Measurements from ENCODE around the gene ZDHHC7.

ZDHHC7 gene

DNA sequence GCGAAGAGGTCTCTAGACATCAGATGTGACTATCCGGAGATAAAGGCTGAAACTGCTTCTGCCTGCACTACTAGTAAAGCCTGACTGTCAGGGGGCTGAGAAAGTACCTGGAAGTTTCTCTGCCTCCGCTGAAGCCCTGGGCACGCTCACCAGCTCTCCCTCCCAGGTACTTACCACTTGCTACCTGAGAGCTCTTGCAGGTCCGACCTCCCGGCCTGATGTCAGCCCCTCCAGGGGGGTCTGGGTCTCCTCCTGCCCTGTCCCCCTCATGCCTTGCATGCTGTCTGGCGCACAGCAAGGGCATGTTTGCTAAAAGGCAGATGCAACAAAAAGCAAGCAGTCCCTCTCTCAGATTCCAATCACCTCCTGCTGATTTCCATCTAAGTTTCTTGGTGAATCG is 17.4 kb downstream of the ZDHHC7 start:
- no peak for DNase-seq (ENCODE audit: low read depth in 2 of 2)

DNA sequence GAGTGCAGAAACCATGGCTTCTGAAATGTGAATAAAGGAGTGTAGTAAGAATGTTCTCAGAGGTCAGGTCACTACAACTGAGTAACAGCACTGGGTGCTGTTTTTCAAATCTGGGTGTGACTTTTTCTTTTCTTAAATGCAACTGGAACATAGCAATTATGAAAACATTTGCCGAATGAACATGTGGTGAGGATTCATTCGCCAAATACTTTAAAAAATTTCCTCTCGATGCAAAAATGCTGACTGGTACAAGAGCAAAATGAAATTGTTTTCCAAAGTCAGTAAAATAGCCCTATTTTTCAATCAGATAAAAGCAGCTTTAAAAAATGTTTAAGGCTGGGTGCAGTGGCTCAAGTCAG is 18.6 kb downstream of the ZDHHC7 start:
- DNase-seq (ENCODE audit: low read depth in 2 of 2): no peak

DNA sequence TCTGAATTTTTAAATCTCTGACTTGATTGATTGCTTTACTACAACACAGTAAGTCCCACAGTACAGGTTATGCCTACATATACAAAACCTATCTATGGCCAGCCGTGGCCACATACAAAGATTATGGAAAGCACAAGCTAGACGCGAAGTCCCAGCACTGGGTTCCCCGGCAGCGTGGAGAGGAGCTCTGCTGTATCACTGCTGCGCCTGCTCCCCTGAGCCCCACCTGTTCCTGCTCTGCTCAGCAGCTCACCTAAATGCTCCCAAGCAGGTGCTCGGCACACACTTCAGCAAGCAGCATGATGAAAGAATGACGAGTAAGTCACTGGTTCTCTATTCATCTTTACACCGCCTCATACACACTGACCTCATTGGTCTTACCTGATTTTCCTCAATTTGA is 20.6 kb downstream of the ZDHHC7 start:
- DNase-seq (ENCODE audit: low read depth in 2 of 2): no peak

DNA sequence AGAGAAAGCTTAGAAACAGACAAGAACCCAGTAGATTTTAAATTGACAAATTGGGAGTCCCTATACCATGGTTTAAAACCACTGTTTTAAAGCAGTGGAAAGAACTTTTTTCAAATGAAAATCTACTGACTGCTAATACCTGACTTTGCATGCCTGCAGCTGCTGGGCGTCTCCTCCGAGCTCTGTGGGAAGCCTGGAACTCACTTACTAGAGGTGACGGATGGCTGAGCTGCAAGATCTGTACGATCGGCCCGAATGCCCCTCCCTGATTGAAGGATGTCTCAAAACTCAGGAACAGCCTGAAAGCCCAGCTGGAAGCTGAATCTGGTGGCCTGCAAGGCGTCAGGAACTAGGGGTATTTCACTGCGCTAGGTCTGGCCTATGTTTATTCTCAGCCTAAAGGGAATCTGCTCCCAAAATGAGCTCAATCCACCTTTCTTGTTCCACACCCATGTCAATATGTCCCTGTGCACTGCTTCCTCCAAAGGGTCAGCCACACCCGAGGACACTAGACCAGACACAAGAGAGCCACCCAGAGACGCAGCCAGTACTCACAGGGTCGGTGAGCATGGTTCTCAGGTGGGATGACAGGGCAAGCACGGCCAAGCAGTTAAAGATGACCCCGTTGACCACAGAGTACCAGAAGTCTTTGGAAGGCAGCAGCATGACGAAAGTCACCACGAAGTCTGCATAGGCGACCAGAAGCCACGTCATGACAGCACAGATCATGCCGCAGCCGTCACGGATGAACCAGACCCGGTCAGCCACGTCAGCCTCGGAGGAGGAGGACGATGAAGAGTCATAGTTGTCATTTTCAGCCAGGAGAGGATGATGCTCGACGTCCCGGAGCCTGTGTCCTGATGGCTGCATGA is 21.4 kb downstream of the ZDHHC7 start:
- no peak for DNase-seq (ENCODE audit: low read depth in 2 of 2)

DNA sequence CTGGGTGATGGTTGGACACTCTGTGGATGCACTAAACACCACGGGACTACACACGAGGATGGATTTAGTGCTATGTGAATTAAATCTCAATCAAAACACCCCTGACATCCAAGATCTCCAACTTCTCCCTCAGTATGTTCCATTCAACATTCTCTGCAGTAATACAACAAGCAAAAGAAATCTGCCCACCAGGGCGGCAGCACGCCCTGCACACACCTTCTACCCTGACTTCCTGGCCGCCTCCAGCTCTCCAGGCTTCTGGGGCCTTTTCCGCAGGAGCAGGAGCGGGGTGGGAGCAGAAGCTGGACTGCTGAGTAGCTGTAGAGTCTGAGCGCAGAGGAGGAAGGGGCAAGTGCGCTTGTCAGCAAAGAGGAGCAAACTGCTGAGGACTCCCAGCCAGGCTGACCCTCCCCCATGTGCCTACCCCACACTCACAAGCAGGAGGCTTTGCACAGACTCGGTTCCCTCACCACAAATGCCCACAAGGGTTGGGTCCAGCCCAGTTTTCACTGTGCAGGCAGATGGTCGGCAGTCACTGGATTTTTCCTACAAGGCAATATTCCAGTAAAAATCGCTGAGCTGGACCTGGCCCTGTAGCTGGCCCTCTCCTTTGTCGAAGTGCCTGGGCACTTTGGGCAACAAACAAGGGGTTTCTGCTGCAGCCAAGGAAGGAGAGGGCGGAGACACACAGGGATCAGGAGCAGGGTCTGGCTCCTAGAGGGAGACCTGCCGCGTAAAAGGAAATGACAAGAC is 22.8 kb downstream of the ZDHHC7 start:
- no peak for DNase-seq (ENCODE audit: low read depth in 2 of 2)

DNA sequence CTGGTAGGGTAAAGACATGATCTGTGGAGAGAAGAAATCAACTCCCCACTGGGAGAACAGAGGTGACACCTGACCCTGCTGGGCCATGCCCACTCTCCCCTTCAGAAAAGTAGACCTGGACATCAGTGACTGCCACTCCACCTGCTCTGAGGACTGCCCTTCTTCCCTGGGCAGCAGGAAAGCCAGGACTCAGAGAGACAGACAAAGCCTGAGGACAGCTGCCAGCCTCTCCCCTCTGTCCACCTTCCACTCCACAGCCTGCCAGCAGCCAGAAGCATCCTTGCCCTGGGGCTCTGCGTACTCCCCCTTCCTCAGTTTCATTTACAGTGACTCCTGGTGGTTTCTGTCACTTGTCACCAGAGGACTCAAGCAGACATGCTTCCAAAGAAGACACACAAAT is 24.5 kb downstream of the ZDHHC7 start:
- no peak for DNase-seq (ENCODE audit: low read depth in 2 of 2)

DNA sequence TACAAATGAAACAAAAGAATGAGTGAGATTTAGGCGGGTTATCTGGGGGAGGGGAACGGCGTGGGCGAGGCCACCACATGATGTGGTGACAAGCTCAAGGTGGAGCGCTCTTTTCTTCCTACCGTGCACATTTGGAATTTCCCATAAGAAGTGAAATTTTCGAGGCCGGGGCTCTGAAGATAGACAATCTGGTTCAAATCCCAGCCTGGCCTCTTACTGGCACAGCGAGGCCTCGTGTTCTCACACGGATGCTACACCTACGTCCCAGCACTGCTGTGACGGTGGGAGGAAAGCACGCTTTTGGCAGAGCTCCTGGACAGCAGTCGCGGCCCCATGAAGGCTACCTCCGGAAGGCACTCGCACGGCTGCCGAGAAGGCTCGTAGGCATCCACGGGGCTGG is 25.2 kb downstream of the ZDHHC7 start:
- DNase-seq (ENCODE audit: low read depth in 2 of 2): no peak

DNA sequence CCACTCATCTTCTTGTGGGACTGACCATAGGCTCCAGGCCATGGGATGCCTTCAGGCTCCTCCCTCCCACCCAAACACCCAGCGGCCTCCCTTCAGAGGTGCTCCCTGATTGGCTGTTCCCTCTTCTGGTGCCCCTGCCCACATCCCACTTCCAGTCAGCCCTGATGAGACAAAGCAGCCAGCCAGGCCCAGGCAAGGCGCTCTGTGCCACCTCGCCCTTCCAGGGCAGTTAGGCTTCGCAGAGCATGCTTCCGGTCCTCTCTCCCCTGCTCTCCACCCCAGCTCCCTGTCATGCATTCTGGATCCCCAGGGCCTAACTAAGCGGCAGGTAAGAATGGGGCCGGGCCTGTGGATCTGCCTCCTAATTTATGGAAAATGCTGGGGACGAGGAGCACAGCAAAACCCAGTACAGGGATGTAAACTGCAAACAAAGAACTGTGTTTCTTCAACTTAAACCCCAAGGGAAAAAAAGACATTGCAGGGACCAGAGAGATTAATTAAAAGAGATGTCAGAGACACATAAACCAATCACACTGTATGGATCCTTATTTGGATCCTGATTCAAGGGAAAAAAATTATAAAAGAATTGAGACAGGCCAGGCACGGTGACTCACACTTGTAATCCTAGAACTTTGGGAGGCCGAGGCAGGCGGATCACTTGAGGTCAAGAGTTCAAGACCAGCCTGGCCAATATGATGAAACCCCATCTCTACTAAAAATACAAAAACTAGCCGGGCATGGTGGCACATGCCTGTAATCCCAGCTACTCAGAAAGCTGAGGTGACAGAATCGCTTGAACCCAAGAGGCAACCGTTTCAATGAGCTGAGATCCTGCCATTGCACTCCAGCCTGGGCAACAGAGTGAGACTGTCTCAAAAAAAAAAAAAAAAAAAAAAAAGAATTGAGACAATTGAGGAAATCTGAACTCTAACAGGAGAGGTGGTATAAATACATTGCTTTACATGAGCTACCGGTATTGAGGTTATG is 26.0 kb downstream of the ZDHHC7 start:
- DNase-seq (ENCODE audit: low read depth in 2 of 2): peak; percentile 80 to 84

DNA sequence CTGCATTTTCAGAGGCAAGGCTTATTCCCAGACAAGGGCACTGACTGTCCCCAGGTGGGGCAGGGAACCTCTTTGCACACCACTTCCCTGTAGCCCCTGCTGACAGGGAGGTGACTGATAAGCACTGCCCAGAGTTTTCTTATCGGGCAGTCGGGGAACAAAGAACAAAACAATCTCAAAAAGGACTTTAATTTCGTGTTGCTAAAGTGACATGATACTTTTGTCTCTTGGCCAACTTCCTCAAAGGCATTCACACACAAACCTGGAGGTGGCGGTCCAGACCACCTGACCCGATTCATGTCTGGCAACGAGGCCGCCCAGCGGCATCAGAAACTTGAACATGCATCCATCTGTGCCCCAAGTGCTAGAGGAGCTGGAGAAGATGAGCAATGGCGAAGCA is 28.9 kb downstream of the ZDHHC7 start:
- DNase-seq (ENCODE audit: low read depth in 2 of 2): no peak

DNA sequence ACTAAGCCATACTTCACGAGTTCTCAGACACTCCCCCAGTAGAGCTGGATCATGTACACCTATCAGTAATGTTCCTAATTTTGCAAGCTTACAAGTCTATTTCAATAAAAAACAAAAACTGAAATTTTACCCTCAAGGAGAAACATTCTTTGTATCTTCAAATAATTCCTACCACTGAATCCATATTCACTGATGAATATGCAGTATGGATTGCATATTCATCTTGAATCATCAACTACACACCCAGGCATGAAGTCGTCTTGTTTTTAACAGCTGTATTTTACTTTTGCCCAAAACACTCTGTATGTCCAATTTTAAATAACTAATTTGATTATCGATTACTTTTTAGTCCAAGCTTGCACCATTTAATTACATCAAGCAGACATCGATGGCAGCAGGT is 31.8 kb downstream of the ZDHHC7 start:
- no peak for DNase-seq (ENCODE audit: low read depth in 2 of 2)

DNA sequence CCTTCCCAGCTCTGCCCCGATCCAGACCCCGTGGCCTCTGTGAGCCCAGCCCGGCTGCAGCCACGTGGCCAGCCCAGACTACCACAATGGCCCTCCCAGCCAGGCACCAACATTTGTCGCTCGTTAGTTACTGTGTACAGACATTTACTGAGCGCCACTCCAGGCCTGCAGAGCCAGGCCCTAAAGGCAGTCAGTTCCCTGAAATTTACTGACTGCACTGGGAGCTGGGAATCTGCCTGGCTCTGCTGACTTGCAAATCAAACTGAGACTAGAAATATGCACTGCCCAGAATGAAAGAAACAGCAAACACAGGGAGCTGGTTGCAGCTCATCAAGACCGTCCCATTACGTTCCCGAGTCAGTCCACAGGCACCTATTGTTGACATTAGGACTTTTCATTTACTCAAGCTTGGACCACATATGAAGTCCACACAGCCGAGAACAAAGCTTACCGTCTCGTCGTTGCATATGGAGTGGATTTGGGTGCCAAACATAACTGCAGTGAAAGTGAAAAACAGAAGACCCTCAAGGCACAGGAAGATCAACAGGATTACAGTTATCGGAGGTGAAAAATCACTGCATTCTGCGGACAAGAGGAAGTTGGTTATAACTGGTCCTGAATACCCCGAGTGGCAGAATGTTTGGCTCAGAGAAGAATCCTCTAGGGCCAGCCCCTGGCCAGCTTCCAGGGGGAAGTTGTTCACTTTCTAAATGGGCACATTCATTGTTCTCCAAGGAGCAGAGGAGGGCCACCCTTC is 34.5 kb downstream of the ZDHHC7 start:
- no peak for DNase-seq (ENCODE audit: low read depth in 2 of 2)

DNA sequence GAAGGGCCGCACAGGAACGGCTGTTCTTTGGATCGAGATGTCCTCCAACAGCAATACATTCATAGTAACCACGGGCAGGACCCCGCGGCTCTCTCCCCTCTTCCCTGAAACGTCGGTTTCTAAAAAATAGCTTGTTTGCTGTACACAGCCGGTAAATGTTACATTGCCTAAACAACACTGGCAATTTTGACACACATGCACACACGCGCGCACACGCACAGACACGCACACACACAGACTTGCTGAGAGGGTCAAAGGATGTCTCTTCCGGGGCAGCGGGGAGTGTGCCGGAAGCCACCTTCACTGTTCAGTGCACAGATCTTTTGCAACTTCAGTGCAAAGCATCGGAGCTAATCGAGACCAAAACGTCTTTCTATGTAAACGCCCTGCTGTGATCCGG is 35.8 kb downstream of the ZDHHC7 start:
- DNase-seq (ENCODE audit: low read depth in 2 of 2): no peak

DNA sequence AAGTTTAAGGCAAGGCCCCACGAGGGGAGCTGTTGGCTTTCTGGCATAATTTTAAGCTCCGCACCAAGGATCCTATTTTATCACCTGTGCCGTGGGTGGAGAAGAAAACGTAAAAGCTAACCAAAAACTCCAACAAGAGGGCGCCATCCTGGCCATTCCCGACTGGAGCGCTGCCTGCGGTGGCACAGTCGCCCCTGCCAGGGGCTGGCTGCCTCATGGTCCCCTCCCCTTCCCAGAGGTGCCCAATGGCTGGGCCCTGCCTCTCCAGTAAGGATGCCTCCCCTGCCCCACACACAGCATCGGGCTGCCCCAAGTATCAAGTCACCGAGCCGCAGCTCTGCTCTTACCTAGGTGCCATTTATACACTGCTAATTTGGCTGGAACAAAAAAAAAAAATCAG is 36.3 kb downstream of the ZDHHC7 start:
- no peak for DNase-seq (ENCODE audit: low read depth in 2 of 2)

DNA sequence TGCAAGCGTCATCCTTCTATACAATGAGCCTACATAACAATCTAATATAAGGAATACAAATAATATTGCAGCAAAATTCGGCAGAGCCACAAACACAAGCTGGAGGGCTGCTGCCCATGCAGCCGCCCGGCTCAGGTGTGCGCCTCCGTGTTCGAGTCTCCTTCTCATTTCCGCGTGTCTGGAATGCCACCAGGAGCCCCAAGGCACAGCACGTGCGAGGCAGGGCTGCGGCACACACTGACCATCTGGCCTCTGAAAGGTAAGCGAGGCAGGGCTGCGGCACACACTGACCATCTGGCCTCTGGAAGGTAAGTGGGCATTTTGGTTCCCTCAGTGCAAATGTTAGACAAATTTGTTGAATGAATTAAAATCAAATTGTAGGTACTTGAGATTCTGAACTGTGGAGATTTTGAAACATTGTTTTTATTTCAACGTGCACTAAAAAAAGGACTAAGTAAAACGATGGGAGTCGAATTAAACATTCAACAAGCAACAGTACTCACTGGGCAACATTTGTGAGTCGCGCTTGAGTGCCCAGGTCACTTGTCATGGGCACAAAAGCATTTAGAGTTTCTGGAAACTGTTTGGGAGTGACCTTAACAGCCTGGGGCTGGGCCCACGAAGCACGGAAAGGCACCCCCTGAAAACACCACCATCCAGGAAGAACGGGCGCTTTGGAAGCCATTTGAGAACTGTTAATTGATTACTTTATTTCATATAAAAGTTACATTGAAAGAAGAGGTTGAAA is 37.4 kb downstream of the ZDHHC7 start:
- DNase-seq (ENCODE audit: low read depth in 2 of 2): no peak

DNA sequence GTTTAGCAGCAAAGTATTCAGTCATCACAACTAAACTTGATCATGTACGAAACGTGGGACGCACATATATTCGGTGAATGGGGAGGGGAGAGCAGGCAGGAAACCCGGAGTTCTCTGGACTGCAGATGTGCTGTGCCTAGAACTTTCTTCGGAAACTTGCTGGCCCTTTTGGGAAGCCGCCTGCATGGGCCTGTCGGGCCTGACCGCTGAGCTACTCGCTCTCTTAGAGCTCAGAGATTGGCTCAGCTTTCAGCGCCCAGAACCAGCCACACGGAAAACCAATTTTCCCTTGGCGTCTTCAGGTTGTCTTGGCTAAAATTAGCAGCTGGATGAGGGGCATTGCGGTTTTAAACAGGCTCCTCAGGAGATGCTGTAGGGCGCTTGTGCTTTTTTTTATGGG is 38.1 kb downstream of the ZDHHC7 start:
- no peak for DNase-seq (ENCODE audit: low read depth in 2 of 2)

DNA sequence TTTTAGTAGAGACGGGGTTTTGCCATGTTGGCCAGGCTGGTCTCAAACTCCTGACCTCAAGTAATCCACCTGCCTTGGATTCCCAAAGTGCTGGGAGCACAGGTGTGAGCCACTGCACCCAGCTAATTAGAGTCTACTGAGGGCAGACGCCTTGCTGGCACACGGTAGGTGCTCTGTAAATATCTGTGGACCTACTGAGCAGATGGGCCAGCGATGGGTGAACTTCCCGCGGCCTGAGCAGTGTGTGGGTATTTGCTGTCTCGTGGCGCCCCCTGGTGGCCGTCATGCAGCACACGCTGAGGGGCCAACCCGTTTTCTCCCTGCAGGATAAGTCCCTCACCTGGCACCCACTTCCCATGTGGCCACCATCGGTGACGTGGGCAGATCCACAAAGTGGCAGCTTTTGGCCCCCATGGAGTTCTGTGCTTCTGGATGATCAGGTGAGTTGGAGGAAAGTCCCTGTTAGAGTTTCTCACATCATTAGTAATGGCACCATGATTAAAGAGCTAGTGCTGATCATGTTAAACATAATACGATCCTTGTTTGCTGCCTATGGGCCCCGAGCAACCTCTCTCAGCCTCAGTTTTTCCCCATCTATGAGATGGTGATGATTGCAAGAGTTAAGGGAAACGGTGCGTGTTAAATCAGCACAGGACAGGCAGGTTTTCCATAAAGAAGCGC is 40.7 kb downstream of the ZDHHC7 start:
- DNase-seq (ENCODE audit: low read depth in 2 of 2): no peak

DNA sequence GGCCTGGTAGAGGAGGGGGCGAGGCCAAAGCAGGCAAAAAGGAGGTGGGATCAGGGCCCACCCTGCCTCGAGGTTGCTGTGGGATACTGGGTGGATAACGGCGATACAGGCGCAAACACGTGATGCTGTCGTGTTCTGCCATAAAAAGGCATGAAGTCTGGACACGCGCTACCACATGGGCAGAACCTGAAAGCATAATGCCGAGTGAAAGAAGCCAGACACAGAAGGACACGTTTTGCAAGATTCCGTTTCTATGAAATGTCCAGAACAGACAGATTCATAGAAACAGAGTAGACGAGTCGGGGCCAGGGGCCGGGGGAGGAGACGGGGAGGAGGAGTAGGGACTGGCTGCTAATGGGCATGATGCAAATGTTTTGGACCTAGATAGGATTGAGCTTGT is 43.5 kb downstream of the ZDHHC7 start:
- DNase-seq (ENCODE audit: low read depth in 2 of 2): no peak

DNA sequence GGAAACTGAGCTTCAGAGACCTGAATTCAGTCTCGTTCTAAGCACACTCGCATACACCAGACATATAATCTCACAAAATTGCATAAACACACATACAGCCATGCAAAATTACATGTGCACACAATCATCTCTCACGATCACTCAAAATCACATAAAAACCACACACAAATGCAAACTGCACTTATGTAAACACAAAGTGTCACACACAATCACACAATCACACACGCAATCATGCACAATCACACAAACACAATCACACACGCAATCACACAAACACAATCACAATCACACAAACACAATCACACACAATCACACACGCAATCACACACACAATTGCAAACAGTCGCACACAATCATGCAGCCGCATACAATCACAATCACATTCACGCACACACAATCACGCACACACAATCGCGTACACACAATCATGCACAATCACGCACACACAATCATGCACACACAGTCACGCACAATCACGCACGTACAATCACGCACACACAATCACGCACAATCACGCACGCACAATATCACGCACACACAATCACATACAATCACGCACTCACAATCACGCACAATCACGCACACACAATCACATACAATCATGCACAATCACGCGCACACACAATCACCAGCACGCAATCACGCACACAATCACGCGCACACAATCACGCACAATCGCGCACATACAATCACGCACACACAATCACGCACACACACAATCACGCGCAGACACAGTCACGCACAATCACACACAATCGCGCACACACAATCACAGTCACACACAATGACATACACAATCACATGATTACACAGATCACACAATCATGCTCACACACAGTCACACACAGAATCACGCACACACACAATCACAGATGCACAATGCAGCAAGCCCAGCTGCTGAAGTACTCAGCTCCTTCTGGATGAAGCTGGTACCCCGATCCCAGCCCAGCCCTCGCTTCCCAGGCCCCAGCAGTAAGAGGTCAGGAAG is 45.6 kb downstream of the ZDHHC7 start:
- no peak for DNase-seq (ENCODE audit: low read depth in 2 of 2)

Measured in fibroblast of skin of left biceps (primary cell).